ENCODE data around the gene SPOUT1.

SPOUT1 gene

DNA sequence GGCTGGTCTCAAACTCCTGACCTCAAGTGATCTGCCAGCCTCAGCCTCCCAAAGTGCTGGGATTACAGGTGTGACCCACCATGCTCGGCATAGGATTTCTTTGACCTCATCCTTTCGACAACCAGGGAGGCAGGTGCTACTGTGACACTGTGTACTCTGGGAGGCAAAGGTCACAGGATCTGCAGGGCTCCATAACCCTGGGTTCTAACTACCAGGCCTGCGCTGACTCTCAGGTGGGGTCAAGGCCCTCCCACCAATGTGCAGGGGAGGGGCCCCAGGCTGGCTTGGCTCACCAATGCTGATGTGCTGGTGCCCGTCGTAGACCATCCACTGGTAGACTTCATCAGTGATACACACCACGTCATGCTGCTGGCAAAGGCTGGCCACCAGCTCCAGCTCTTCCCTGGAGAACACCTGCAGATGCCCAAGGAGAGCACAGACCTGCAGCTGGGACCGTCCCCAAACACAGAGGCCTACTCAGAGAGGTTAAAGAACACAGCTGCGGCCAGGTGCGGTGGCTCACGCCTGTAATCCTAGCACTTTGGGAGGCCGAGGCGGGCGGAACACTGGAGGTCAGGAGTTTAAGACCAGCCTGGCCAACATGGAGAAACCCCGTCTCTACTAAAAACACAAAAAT is 7.0 kb upstream of the SPOUT1 start:
- peak; percentile 7 for DNase-seq (ENCODE audit: low spot score)

DNA sequence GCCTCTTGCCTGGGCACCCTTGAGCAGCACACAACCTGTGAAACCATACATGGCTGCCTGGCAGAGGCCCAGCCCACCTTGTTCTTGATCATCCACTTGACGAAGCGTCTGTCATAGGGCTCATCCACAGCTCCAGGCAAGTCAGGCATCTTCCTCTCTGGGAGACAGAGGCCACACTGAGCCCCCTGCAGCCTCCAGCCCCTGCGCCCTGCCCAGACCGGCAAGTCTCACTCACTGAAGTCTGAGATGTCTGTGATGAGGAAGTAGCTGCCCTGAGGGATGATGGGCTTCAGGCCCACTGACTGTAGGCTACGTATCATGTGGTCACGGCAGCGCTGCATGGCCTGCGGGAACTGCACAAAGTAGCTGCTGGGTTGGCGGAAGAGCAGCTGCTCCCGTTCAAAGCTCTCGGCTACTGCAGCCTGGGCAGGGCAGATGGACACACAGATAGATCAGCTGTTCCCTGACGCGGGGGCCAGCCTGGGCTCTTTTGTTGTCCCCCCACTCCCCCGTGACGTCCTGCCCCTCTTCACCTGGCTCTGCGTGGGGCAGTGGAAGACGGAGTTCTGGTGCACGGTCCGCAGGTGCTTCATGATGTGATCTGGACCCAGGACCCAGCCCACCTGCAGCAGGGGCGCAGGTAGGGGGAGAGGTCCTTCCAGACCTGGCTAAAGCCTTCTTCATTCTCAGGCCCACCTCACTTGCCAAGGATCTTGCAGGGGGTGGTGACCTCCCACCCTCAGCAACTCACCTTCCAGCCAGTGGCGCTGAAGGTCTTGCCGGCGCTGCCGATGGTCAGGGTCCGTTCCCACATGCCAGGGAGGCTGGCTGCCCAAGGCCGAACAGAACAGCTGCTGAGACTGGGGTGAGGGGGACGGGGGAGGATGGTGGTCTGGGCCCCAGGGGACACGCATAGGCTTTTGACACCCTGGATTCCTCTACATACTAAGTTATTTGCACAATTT is 5.9 kb upstream of the SPOUT1 start:
- DNase-seq (ENCODE audit: low spot score): peak; percentile 14

DNA sequence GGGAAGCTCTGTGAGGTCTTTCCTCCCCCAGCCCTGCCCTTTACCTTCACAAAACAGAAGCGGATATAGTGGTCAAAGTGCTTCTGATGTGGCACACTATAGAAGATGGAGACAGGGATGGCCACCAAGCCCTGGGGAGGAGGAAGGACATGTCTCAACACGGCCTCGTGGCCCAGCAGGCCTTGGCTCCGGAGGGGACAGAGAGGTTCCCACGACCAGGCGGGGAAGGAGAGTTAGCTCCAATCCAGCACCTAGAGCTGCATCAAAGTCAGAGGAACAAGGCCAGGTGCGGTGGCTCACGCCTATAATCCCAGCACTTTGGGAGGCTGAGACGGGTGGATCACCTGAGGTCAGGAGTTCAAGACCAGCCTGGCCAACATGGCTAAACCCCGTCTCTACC is 4.1 kb upstream of the SPOUT1 start:
- no peak for DNase-seq (ENCODE audit: low spot score)

DNA sequence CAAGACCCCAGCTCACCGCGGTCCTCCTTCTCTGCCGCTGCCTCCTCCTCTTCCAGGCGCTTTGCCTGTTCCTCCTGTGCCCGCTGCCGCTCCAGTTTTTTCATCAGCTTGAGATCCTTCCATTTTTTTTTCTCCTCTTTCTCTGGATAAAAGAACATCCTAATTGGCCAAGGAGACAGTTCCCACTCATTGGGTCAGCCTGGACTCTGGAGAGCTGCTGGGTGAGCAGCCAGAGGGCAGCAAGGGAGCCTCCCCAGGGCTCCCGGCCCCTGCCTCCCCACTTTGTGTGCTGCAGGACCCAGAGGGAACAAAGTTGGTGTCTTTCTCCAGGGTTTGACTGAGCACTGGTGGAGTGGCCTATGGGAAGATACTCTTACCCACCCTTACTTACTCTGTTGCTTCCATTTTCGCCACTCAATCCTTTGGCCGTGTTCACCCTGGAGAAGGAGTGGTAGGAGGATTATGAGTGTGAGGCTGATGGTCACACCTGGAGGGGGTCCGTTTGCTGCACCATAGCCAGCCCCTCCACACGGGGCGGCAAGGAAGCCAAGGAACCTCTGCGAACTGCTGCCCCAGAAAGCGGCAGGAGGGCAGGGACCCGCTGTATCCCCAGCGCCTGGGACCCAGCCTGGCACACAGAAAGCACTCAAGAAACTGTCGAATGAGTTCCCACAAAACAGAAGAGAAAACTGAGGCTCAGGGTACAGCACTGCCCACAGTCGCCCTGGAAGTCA is 708 bp downstream of the SPOUT1 start:
- DNase-seq (ENCODE audit: low spot score): peak; percentile 31

DNA sequence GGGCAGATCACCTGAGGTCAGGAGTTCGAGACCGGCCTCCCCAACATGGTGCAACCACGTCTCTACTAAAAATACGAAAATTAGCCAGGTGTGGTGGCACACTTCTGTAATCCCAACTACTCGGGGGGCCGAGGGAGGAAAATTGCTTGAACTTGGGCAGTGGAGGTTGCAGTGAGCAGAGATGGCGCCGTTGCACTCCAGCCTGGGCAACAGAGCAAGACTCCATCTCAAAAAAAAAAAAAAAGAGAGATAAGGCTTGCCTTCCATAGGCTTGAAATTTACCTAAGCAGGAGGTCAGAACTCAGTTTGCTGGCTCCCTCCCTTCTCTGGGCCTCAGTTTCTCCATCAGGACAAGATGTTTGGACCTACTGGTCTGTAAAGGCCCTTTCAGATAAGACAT is 1.3 kb downstream of the SPOUT1 start:
- DNase-seq (ENCODE audit: low spot score): no peak

DNA sequence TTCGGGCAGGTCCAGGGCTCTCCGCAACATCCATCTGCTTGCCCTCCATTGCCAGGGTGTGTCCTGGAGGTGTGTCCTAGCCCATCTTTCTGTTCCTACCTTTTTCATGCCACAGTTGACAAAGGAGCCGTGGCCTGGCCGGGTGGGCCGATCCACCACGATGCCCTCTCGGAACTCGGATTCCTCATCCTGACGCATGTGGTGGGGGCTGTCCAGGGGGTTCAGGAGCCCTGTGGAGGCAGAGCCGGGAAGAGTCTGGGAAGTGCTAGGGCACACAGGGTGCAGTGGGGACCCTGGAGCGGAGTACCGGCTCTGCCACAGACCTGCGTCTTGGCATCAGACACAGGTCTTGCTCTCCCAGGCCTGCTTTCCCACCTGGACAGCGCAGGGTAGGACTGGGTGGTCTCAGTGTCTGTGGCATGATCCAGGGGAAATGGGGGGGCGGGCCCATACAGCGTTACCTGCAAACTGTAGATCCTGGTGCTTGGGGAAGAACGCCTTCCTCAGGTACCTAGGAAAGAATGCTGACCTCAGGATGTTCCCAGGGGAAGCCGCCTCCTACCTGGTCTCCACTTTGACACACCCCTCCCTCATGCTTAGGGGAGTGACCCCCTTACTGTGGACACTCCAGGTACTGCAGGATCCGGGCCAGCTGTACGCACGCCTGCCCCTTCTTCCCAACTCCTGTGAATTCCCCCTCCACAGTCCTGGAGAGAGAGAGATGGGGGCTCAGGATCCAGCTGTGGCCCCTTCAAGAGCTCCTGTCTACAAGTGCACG is 3.5 kb downstream of the SPOUT1 start:
- peak; percentile 6 for DNase-seq (ENCODE audit: low spot score)

DNA sequence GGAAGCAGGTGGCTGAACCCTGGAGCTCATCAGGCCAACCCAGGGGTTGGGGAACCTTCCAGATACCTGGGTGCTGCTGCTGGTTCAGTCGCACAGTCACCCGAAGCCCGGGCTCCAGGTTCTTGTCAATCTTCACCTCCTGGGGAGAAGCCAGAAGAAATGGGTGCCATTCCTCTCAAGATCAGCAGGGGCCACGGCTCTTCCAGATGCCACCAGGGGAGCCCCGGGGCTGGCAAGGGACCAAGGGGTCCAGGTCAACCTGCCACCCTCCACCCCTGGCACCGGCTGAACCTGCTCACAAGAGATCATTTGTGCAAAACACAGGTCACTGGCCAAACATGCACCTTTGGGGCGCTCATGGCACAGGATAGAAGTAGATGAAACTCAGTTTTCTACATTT is 4.7 kb downstream of the SPOUT1 start:
- DNase-seq (ENCODE audit: low spot score): peak; percentile 17

DNA sequence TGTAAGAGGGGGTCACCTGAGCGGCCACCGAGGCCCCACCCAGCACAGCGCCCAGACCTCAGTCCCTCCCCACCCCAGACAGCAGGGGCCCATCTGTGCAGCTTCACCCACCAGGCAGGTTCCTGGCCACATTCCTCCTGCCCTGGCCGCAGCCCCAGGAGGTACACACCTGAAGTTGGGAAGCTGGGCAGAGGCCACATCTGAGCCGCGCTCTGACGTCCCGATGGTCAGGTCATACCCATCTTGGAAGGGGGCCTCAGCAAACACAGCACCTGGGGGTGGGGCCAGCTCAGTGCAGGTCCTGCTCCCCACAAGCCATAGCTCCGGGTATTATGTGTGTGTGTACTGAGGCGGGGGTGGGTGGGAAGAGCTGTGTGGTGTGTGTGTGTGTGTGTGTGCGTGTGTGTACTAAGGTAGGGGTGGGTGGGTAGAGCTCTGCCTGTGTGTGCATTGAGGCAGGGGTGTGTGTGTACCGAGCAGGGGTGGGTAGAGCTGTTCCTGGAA is 5.6 kb downstream of the SPOUT1 start:
- peak; percentile 20 for DNase-seq (ENCODE audit: low spot score)

DNA sequence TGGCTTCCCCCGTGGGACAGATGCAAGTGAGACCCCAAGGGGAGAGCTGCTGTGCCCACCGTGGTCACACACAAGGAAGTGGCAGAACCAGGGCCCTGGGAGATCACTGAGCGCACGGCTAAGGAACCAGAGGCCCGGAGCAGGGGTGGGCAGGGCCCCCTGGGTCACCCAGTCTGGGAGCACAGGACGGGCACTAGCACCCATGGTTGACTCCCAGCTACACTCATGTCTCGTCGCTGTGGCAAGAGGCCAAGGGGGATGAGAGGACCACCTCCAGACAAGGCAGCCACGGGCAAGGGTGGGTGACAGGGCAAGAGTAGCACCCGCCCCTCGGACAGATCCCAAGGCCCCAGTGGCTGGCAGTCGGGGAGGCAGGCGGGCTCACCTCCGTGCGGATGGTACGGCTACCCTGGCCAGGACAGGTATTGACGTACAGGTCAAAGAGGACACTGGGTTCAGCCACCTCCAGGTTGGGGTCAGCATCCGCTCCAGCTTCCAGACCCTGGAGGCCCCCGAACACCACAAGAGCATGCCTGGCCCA is 6.2 kb downstream of the SPOUT1 start:
- DNase-seq (ENCODE audit: low spot score): peak; percentile 9

DNA sequence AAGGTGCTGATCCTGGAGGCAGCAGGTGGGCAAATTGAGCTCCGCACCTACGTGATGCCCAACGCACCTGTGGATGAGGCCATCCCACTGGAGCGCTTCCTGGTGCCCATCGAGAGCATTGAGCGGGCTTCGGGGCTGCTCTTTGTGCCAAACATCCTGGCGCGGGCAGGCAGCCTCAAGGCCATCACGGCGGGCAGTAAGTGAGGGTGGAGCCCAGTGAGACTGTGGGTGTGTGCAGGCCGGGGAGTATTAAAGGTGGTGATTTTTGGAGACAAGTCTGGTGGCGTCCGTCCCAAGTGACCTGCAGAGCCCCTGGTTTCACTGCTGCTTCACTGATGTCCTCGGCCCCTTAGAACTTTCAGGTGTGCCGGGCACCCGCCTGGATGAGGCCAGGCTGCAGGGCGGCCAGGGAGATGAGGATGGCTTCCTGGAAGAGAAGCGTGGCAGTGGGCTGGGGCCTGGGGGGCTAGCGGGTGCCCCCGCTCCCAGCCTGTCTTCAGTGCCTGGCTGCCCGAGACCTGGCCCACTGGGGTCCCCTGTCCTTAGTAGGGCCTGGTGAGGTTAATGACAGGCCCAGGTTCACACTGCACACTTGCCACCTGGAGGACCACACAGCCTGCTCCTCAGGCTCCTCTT is 7.1 kb downstream of the SPOUT1 start:
- DNase-seq (ENCODE audit: low spot score): no peak

DNA sequence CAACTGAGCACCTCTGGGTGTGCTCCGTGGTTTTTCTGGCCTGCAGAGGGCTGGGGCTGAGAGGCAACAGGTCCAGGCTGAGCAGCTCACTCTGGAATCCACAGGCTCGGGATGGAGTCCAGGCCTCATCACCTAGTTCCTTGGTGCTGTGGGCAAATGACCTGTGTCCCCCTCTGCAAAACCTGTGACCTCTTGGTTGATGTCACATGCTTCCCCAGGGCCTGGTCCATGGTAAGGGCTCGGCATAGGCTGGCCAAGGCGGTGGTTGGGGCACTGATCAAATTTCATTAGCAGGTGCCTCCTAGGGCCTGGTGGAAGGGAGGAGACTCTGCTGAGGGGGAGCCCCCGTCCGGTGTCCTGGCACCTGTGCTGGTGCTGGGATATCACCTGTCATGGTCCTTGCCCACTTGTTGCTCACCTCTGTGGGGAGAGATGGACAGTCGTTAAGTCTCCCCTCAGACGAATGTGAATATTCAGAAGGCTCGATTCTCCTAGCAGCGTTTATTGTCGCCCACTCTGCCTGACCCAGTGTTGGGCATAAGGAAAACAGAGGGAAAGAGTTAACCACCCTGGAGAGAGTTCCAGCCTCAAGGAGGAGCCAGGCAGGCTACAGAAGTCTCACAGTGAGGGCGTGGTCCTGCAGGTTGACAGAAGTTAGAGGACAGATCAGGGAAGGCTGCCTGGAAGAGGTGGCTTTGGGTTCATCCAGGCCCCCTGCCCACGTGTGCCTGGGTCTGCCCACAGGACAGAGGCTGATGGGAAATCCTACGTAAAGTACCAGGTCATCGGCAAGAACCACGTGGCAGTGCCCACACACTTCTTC is 7.8 kb downstream of the SPOUT1 start:
- no peak for DNase-seq (ENCODE audit: low spot score)

DNA sequence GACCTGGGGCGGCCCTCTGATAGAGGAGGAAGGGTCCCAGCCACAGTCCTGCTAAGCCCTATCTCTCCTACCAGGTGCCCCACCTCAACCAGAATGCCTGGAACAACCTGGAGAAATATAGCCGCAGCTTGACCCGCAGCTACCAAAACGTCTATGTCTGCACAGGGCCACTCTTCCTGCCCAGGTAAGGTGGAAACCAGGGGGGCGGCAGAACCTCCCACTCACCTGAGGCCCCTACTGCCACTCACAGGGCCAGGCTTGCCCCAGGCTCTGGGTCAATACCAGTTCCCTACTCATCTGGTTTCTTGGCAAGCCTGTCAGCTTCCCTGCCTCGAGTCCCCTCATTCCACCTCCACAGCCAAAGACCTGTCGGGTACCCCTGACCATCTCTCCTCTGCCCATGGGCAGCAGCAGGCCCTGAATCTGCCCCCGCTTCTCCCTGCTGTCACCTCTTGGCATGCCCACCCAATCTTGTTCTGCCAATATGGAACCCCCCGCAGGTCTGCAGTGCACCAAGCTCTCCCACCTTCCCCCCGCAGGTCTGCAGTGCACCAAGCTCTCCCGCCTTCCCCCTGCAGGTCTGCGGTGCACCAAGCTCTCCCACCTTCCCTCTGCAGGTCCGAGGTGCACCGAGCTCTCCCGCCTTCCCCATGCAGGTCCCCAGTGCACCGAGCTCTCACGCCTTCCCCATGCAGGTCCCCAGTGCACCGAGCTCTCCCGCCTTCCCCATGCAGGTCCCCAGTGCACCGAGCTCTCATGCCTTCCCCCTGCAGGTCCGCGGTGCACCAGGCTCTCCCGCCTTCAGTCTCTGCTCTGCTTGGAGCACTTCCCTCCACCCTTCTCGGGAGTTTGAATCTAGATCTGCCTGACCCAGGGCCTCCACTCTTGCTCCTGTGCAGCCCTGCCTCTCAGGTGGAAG is 8.7 kb downstream of the SPOUT1 start:
- DNase-seq (ENCODE audit: low spot score): no peak

DNA sequence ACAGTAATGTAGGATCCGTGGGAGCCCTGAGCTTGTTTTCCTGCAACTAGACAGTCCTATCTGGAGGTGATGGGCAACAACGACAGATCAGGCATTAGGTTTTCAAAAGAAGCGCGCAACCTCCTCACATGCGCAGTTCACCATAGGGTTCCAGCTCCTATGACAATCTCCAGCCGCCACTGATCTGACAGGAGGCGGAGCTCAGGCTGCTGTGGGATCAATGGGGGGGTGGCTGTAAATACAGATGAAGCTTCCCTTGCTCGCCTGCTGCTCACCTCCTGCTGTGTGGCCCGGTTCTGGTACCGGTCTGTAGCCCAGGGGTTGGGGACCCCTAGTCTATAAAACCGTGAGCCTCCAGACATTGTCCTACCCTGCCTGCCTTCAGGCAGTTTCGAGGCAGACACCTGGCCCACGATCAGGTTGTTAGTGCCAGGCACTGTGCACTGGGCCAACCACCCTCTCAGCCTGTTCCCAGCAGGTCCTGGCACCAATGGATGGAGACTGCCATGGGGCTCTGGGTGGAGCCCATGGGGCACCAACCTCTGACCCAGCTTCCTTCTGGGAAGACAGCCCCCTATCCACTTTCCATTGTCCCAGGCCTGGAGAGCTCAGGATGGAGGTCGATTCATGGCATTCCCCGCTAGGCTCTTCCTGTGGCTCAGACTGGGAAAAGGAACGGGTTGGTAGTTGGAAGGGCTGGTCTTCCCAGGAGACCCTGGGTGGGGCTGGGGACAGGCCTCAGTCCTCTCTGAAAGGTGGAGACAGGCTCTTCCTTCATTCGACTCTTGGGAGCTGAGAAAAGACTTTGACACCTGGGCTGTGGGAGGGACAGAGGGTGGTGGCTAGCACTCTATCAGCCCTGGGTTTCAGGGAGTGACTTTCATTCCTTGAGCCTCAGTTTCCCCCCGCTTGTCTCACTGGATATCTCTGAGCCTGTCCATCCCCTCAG is 9.6 kb downstream of the SPOUT1 start:
- peak; percentile 73 for DNase-seq (ENCODE audit: low spot score)

DNA sequence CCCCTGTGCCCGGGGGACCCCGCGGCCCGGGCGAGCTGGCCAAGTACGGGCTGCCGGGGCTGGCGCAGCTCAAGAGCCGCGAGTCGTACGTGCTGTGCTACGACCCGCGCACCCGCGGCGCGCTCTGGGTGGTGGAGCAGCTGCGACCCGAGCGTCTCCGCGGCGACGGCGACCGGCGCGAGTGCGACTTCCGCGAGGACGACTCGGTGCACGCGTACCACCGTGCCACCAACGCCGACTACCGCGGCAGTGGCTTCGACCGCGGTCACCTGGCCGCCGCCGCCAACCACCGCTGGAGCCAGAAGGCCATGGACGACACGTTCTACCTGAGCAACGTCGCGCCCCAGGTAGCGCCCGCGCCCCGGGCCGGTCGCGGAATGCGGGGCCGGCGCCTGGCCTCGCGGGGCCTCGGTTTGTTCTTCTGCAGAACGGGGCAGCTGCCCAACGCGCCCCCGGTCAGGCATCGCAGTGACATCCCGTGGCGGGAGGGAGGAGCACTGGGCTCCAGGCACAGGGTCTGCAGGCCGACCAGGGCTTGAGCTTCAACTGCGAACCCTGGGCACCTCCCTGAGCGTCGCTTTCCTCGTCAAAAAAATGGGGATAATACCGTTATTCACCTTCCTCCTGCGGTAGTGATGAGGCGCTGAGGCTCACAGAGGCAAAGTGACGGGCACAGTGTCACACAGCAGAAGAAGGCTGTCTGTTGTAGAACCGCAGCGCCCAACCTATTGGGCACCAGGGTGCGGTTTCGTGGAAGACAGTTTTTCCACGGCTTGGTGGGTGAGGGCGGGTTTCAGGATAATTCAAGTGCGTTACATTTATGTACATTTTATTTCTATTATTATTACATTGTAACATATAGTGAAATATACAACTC is 10.5 kb downstream of the SPOUT1 start:
- DNase-seq (ENCODE audit: low spot score): peak; percentile 79

DNA sequence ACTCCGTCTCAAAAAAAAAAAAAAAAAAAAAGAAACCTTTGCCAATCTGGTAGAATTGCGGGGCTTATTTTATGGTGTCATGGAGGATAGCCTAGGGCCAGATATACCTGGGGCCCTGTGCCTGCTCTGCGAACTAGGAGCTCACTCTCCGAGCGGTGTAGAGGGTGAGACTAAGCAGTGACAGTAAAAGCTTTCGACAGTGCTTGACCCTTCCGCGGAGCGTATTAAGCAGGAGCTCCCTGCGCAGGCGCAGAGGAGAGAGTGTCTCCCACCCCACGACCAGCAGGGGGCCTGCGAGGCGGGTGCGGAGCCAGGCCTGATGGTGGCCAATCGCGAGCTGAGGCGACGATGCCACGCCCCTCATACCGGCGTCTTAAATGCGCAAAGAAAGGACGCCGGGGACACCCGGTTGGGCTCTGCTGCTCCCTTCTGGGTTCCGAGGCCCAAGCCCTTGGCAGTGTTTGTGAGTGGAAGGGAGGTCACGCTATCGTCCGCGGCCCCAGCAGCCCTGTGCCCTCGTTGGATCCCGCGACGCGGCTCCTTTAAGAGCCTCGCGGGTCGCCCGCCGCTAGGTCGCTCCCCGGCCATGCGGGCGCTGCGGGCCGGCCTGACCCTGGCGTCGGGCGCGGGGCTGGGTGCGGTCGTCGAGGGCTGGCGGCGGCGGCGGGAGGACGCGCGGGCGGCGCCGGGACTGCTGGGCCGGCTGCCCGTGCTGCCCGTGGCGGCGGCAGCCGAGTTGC is 11.3 kb downstream of the SPOUT1 start, which contains the start of gene ENDOG:
Gene ENDOG, plus strand, starts transcription at position 402 of the 740 bp plus-strand sequence. Its CDS starts 185 bp downstream, at position 587.
- peak; percentile 98 for DNase-seq (ENCODE audit: low spot score)

DNA sequence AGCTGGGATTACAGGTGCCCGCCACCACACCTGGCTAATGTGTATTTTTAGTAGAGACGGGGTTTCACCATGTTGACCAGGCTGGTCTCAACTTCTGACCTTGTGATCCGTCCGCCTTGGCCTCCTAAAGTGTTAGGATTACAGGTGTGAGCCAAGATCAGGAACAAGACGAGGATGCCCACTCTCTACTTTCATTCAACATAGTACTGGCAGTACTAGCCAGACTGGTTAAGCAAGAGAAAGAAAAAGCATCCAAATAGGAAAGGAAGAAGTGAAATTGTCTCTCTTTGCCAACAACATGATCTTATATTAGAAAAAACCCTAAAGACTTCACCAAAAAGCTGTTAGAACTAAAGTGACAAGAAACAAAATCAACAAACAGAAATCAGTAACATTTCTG is 18.7 kb downstream of the SPOUT1 start:
- DNase-seq (ENCODE audit: low spot score): no peak

Measured in D341Med (cell line).